Lower lobe of right lung (tissue), 2 donors: ENCODE measurements around the gene PRPF38A. TPM values are rescaled to one million over a fixed set of nuclear protein-coding genes. Genes with fewer than 3 reads are reported as not detected.

ENCODE experiments used
- ATAC-seq, 2 donors: fragments of 200-7000 bp; cut with Tn5 transposase; one replicate each; pipeline ENCODE4 v1.9.1; 2020 to 2022; ENCODE audit warnings: mild to moderate bottlenecking in 2 of 2, moderate library complexity in 2 of 2
- DNase-seq: peaks from one replicate; pipeline ENCODE4 v3.0.0-alpha.2; 2020
- H3K27ac ChIP-seq: fragments of 200-600 bp; one replicate; pipeline ENCODE4 v1.8.0; 2022
- H3K27me3 ChIP-seq: fragments of 200-600 bp; one replicate; pipeline ENCODE4 v1.8.0; 2022; ENCODE audit warnings: low read depth
- H3K36me3 ChIP-seq: fragments of 200-600 bp; one replicate; pipeline ENCODE4 v1.8.0; 2022; ENCODE audit warnings: mild to moderate bottlenecking
- H3K4me1 ChIP-seq: fragments of 200-600 bp; one replicate; pipeline ENCODE4 v1.8.0; 2022
- H3K4me3 ChIP-seq: fragments of 200-600 bp; one replicate; pipeline ENCODE4 v1.8.0; 2022; ENCODE audit warnings: mild to moderate bottlenecking
- H3K9me3 ChIP-seq: fragments of 200-600 bp; one replicate; pipeline ENCODE4 v1.8.0; 2022
- CTCF ChIP-seq: fragments of 200-600 bp; IDR thresholded peaks from one replicate; pipeline ENCODE4 v1.8.0; 2022; ENCODE audit warnings: antibody characterized with exemption, mild to moderate bottlenecking
- intact Hi-C: fragments of 100-400 bp; cut with DNase I; formaldehyde crosslinking; loops from one replicate; pipeline ENCODE4 v1.11.0; 2022
- total RNA-seq: library from RNA; stranded (reverse); fragmentation: NEBNext Ultra II Directional; extraction: Animal tissue kit (Norgen Biotek cat#: 25700); gene quantifications from one replicate; pipeline ENCODE4 v1.2.1, GENCODE V29; 2021
- donor health status: DM: no; HTN: yes; CAD: no; lungs with severe emphysema.

The PRPF38A gene
- total RNA-seq, 1 donor from 2014 or later, result 34.7 TPM

GRCh38 chr1:52420713-52421112 is 16.3 kb downstream of the PRPF38A start:
- ATAC-seq, result no peak
- Histone ChIP-seq H3K36me3 (peaks cover 93% of the 10 kb centered on the region), H3K4me1 (no peaks in the 10 kb centered on the region), H3K27ac (no peak overlapping the region), H3K9me3 (no peaks in the 10 kb centered on the region), H3K27me3 (no peaks in the 10 kb centered on the region), H3K4me3 (no peak overlapping the region)
- intact Hi-C loops, result no loop called here
- TF ChIP-seq CTCF, result no peak
- DNase-seq, result no peak

GRCh38 chr1:52423055-52423454 is 18.7 kb downstream of the PRPF38A start:
- Histone ChIP-seq H3K9me3 (no peaks in the 10 kb centered on the region), H3K4me1 (no peaks in the 10 kb centered on the region), H3K27me3 (no peaks in the 10 kb centered on the region), H3K36me3 (peaks cover 86% of the 10 kb centered on the region), H3K4me3 (no peak overlapping the region), H3K27ac (no peak overlapping the region)
- TF ChIP-seq CTCF, result no peak
- ATAC-seq (no peak), DNase-seq (no peak)
- intact Hi-C loops, result no loop called here

GRCh38 chr1:52423771-52424170 is 19.4 kb downstream of the PRPF38A start:
- no peak overlapping the region for H3K27ac ChIP-seq
- H3K36me3 ChIP-seq, result peaks cover 79% of the 10 kb centered on the region
- TF ChIP-seq CTCF, result no peak
- H3K9me3 ChIP-seq, result no peaks in the 10 kb centered on the region
- H3K4me3 ChIP-seq, result no peak overlapping the region
- DNase-seq, result no peak
- H3K27me3 ChIP-seq, result no peaks in the 10 kb centered on the region
- H3K4me1 ChIP-seq, result no peaks in the 10 kb centered on the region
- peak in 1 of 2 donors; percentile 43 for ATAC-seq
- intact Hi-C loops, result no loop called here

- H3K4me3 ChIP-seq, result no peak overlapping the region
- DNase-seq (no peak), ATAC-seq (peak in 1 of 2 donors; percentile 32)
- no peaks in the 10 kb centered on the region for H3K27me3 ChIP-seq
- no peaks in the 10 kb centered on the region for H3K4me1 ChIP-seq
- intact Hi-C loops, result no loop called here
- H3K27ac ChIP-seq, result no peak overlapping the region
- TF ChIP-seq CTCF, result no peak
- H3K9me3 ChIP-seq, result no peaks in the 10 kb centered on the region
- peaks cover 77% of the 10 kb centered on the region for H3K36me3 ChIP-seq
Measured at GRCh38 chr1:52424231-52424636, 19.8 kb downstream of the PRPF38A start.

GRCh38 chr1:52424813-52425212 is 20.4 kb downstream of the PRPF38A start:
- H3K4me1 ChIP-seq, result no peaks in the 10 kb centered on the region
- no peak for TF ChIP-seq CTCF
- H3K4me3 ChIP-seq, result no peak overlapping the region
- no peak for ATAC-seq
- H3K27me3 ChIP-seq, result no peaks in the 10 kb centered on the region
- intact Hi-C loops, result no loop called here
- no peak overlapping the region for H3K27ac ChIP-seq
- peaks cover 77% of the 10 kb centered on the region for H3K36me3 ChIP-seq
- H3K9me3 ChIP-seq, result no peaks in the 10 kb centered on the region
- no peak for DNase-seq

- ATAC-seq, result no peak
- Histone ChIP-seq H3K27ac (no peak overlapping the region), H3K4me1 (no peaks in the 10 kb centered on the region), H3K9me3 (no peaks in the 10 kb centered on the region), H3K36me3 (peaks cover 77% of the 10 kb centered on the region), H3K27me3 (no peaks in the 10 kb centered on the region), H3K4me3 (no peak overlapping the region)
- no peak for DNase-seq
- TF ChIP-seq CTCF, result no peak
- intact Hi-C loops, result no loop called here
Measured at GRCh38 chr1:52426371-52426770, 22.0 kb downstream of the PRPF38A start.
